ENCODE data around the gene MYZAP.

The MYZAP gene

DNA sequence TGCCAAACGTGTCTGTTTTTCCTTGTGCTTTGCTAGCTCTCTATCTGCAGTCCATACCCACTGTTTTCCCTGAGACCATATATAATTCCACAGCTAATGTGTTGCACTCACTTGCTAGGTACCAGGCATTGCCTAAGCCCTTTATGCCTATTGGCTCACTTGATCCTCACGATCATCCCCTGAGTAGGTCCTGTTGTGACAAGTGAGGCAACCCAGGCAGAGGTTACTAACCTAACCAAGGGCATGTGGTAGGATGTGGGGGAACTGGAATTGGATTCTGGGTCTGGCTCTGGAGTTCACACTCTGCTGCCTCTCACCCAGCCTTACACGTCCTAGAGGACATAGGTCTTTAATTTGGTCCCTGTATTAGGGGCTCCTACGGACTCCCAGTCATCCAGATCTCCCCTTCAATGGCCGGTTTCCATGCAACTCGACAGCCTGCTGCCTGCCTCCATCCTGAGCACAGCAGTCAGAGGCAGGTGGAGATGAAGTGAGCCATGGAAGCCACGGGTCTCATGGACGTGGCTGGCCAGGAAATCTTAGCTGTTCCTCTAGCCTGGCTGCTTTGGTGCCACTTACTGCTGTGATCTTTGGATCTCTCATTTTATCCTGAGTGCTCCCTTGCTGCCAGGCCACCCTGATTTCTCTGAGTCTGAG is 38.9 kb upstream of the MYZAP start:
- Histone ChIP-seq H3K27ac (no peak overlapping the region), H3K9me3 (no peaks in the 10 kb centered on the region), H3K4me1 (ENCODE audit: control insufficient read depth in 1 of 2, insufficient read depth in 1 of 2, low read depth in 1 of 2, low read length in 1 of 2) (no peaks in the 10 kb centered on the region), H3K4me3 (ENCODE audit: low read depth in 1 of 2, low read length in 1 of 2) (no peak overlapping the region), H3K36me3 (no peaks in the 10 kb centered on the region), H3K27me3 (no peaks in the 10 kb centered on the region)
- TF ChIP-seq, protein P1, sequence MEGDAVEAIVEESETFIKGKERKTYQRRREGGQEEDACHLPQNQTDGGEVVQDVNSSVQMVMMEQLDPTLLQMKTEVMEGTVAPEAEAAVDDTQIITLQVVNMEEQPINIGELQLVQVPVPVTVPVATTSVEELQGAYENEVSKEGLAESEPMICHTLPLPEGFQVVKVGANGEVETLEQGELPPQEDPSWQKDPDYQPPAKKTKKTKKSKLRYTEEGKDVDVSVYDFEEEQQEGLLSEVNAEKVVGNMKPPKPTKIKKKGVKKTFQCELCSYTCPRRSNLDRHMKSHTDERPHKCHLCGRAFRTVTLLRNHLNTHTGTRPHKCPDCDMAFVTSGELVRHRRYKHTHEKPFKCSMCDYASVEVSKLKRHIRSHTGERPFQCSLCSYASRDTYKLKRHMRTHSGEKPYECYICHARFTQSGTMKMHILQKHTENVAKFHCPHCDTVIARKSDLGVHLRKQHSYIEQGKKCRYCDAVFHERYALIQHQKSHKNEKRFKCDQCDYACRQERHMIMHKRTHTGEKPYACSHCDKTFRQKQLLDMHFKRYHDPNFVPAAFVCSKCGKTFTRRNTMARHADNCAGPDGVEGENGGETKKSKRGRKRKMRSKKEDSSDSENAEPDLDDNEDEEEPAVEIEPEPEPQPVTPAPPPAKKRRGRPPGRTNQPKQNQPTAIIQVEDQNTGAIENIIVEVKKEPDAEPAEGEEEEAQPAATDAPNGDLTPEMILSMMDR (IDR thresholded peaks at IDR 0.05), result no peak

DNA sequence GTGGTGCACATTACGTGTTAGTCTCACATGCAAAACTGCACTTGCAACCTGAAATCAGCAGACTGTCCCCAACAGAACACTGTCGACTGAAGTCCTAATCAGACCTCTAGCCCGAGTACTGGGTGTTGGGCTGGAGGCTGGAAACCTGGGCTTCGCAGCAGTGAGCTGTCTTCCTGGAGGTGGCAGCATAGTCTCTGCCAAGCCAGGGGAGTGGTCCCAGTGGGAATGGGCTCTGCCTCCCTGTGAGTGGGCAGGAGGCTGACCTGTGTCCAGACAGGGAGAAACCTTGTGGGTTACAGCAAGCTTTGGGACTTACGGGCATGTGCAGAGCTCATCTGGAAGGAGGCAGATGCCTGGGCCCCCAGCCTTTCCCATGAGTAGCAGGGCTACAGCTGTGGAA is 38.2 kb upstream of the MYZAP start:
- Histone ChIP-seq H3K4me3 (ENCODE audit: low read depth in 1 of 2, low read length in 1 of 2) (no peak overlapping the region), H3K36me3 (no peaks in the 10 kb centered on the region), H3K27ac (no peak overlapping the region), H3K27me3 (no peaks in the 10 kb centered on the region), H3K4me1 (ENCODE audit: control insufficient read depth in 1 of 2, insufficient read depth in 1 of 2, low read depth in 1 of 2, low read length in 1 of 2) (no peaks in the 10 kb centered on the region), H3K9me3 (no peaks in the 10 kb centered on the region)
- TF ChIP-seq, protein P1 (IDR thresholded peaks at IDR 0.05), result no peak

DNA sequence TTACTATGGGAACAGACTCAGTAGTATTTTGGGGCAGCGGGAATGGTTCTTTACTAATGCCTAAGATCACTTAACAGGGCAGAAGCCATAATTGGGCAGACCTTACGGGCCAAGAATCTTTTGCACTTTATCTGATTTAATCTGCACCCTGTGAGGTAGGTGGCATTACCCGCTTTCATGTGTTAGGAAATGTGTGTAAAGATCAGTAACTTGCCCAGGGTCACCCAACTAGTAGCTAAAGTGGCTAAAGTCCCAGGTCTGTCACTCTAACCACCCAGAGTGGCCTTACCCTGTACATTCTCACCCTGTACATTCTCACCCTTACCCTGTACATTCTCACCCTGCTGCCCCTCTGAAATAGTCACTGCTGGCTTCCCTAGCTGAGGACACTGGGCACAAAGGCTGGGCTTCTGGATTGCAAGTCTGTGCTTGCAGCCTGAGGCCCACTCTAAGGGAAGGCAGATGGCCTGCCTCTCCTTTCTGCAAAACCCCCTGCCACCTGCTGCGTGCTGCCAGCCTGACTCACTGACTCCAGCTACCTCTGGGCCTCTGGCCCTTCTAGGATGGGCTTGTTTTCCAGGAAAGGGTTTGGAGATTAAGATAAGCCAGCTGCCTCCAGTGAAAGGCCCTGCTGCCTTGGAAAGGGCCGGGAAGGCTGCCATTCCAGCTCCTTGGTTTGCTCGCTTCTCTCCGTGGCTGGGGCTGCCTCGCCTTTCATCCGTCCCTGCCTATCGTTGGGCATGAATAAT is 37.5 kb upstream of the MYZAP start:
- Histone ChIP-seq H3K27me3 (no peaks in the 10 kb centered on the region), H3K27ac (no peak overlapping the region), H3K36me3 (no peaks in the 10 kb centered on the region), H3K9me3 (no peaks in the 10 kb centered on the region), H3K4me1 (ENCODE audit: control insufficient read depth in 1 of 2, insufficient read depth in 1 of 2, low read depth in 1 of 2, low read length in 1 of 2) (no peaks in the 10 kb centered on the region), H3K4me3 (ENCODE audit: low read depth in 1 of 2, low read length in 1 of 2) (no peak overlapping the region)
- TF ChIP-seq, protein P1 (IDR thresholded peaks at IDR 0.05), result no peak

DNA sequence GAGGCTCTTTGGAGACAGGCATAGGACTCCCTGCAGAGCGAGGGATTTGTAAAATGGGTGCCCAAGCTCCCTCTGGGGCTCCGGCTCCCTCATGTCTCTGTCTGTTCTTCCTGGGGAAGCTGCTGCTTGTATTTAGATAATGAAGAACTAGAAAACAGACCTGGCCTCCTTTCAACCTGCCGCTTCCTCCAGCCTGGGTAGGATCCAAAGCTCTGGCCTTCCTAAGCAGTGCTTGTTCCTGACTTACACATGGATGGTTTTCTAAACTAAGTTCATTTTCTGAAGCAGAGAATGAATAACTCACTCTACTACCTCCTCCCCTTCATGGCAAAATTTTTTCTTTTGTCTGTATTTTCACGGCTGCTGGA is 36.9 kb upstream of the MYZAP start:
- no peak overlapping the region for H3K4me3 ChIP-seq (ENCODE audit: low read depth in 1 of 2, low read length in 1 of 2)
- H3K27ac ChIP-seq, result no peak overlapping the region
- H3K4me1 ChIP-seq (ENCODE audit: control insufficient read depth in 1 of 2, insufficient read depth in 1 of 2, low read depth in 1 of 2, low read length in 1 of 2), result no peaks in the 10 kb centered on the region
- H3K27me3 ChIP-seq, result no peaks in the 10 kb centered on the region
- H3K36me3 ChIP-seq, result no peaks in the 10 kb centered on the region
- TF ChIP-seq, protein P1 (IDR thresholded peaks at IDR 0.05), result no peak
- H3K9me3 ChIP-seq, result no peaks in the 10 kb centered on the region

DNA sequence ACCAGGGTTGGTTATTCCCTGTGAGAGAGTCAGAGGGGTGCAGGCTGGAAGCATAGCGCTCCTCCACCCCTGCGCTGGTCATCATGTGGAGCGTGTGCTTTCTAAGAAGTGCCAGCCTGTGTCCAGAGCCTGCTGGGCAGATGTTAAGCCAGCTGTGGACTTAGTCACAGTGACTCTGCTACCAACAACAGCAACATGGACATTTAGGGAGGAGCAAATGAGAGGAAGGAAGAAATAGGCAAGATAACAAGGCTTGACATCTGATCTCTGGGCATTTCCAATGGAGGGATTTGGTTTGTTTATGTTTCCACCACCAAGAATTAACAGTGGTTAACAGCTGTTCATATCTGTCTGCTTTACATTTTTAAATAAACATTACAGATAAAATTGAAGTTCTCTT is 36.4 kb upstream of the MYZAP start:
- H3K27me3 ChIP-seq, result no peaks in the 10 kb centered on the region
- no peak overlapping the region for H3K4me3 ChIP-seq (ENCODE audit: low read depth in 1 of 2, low read length in 1 of 2)
- no peaks in the 10 kb centered on the region for H3K9me3 ChIP-seq
- no peak overlapping the region for H3K27ac ChIP-seq
- TF ChIP-seq, protein P1 (IDR thresholded peaks at IDR 0.05), result no peak
- no peaks in the 10 kb centered on the region for H3K4me1 ChIP-seq (ENCODE audit: control insufficient read depth in 1 of 2, insufficient read depth in 1 of 2, low read depth in 1 of 2, low read length in 1 of 2)
- no peaks in the 10 kb centered on the region for H3K36me3 ChIP-seq

Data from neutrophil (primary cell).